ELR (cell line): ENCODE measurements around the gene SMAD7.

Experiments
- DNase-seq: peaks from one replicate; pipeline ENCODE4 v3.0.0-alpha.2; 2015; ENCODE audit warnings: low read depth

The SMAD7 gene

DNA sequence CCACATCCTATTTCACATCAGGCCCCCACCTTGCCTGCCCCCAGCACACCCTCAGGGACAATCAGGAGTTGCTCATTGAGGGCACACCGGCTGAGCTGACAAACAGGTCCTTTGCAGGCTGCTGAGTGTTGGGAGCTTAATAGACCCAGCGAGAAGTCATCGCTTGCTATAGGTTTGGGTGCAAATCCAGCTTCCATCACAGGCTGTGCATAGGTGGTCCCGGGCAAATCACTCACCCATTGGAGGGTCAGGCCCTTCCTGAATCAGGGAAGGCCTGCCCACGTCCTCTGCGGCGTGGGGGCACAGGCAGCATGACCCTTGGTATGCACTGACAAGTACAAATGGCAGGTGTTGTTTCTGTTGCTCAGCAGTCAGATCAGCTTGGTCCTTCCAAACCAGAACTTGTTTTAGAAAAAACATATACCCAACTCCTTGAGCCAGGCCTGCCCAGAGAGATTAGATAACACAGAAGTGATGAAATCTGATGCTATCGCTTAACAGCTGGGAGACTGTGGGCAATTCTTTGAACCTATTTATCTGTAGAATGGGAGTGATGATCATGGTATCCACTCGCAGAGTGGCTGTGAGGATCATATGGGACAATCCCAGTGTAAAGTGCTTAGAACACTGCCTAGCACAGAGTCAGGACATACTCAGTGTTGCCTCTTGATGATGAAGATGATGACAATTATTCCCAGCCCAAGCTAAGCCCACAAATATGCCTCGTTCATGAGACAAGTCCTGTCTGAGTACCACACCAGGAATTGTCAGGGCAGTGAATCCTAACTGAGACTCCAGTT, 34.9 kb downstream of the SMAD7 start:
- DNase-seq: no peak

DNA sequence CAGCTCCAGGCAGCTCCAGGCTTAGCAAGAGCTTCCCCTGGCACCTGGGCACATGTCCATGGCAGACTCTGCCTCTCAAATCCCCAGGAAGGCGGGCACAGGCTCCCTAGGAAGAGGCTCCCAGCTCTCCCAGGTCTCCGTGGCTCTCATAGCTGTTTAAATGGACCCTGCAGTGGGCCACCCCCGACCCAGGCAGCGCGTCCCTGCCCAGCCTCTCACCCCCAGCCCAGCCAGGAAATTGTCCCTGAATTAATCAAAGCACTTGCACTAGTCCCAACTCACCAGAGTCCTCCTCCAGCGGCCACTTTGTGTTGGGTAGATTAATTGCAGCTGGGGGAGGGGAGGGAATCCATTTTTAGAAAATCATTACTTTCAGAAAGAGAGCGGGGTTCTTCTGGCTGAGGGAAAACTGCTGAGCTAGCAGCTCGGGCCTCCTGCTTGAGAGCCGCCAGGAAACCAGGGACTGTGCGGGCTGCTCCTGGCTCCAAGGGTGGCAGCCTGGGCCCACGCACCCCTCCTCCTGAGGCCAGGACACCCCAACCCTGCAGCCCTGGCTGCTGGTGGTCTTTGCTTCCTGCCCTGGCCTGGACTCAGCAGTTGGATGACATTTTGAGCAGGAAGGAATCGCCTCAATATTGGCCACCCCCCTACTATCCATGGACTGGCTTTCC, 36.0 kb downstream of the SMAD7 start:
- DNase-seq: no peak

DNA sequence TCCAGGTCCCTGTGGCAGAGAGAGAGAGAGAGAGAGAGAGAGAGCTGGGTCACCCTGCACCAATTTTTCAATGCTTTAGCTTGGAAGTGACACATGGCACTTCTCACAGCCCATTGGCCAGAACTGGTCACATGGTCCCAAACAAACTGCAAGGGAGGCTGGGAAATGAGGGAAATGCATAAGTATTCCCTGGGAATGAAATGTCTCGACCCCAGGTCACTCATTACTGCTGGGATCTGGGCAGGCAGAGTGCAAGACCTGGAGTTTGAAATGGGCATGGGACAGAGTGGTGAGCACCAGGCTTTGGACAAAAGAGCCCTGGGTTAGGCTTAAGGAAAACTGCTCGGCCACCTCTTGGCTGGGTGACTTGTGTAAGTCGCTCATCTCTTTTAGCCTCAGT, 37.0 kb downstream of the SMAD7 start:
- DNase-seq: no peak

DNA sequence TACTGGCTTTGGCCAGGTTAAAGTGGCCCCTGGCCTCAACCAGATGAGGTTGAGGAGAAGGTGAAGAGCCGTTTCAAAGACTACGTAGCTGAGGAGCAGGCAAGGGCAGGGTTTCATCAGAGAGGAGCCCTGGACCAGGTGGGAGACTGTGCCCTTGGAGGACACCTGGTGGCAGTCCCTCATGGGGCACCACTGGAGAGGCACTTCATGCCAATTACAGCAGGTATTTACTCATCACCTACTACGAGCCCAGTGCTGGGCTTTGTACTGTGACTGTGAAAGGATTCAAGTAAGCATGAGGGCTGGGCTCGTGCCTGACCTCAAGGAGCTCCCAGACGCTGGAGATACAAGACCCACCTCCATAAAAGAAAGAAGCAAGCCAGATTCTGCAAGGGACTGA, 37.6 kb downstream of the SMAD7 start:
- no peak for DNase-seq

DNA sequence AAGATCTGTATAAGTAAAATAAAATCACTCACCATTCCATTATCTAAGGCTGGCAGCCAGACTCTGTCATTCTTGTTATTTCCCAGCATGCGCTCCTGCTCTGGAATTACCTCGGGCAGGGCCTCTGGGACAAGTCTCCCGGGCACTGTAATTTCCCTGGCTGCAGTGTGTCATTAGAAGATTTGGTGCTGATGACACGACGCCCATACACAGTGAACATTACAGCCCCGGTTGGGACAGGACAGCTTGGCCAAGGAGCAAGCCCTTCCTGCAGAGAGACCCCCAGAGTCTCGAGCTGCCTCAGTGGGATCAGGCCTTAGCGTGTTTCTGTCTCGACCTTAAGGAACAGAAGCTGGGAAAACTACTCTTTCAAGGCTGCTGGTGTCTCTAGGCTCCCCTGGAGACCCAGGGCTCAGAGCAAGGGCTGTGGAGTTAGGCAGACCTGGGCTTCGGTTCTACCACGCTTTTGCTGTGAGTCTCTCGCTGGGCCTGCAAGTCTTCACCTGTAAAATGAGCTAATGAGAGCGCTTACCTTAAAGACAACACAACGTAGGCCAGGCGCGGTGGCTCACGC, 39.7 kb downstream of the SMAD7 start:
- no peak for DNase-seq

DNA sequence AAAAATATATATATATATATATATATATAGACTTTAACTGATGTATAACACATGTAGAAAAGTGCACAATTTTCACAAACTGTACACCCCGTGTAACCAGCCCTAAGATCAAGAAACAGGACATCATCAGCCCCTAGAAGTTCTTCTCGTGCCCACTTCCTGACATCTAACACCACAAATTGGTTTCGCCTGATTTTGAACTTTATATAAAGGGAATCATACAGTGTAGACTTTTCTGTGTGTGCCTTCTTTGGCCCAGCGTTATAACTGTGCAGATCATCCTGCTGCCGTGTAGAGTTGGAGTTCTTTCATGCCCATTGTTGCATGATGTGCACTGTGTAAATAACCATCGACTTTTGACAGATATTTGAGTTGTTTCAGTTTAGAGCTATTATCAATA, 41.0 kb downstream of the SMAD7 start:
- no peak for DNase-seq

DNA sequence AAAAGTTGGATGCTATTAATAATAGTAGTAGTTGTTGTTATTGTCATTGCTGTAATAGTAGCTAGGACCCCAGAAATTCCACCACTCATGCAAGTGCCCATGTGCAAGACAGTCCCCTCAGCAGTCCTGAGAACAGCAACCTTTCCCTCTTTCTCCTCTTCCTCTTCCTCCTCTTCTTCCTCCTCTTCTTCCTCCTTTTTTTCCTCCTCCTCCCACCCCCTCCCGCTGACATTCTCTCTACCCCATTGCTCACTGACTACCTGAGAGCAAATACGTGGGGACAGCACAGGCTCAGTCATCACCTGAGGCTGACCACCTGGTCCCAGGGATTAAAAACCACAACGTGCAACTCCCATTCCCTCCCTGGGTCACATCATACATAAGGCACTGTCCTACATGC, 41.8 kb downstream of the SMAD7 start:
- no peak for DNase-seq

DNA sequence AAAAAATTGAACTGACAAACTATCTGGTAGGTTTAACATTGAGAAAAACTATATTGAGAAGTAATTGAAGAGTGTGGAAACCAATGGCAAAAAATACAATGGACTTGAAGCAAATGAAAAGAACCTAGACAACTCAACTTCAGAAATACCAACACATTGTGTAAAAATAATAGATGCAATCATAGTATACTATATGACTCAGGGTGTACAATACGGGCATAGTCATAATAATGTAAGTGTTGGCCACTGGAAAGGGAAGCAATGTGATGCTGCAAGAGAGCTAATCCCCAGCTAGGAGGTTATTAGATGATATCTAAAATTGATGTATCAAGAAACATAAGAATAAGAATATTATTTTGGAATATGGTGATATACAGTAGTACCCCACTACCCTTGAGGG, 45.3 kb downstream of the SMAD7 start:
- DNase-seq: peak; percentile 72

- no peak for DNase-seq
Observed at GRCh38 chr18:48904847-48905394, 45.8 kb downstream of the SMAD7 start.

DNA sequence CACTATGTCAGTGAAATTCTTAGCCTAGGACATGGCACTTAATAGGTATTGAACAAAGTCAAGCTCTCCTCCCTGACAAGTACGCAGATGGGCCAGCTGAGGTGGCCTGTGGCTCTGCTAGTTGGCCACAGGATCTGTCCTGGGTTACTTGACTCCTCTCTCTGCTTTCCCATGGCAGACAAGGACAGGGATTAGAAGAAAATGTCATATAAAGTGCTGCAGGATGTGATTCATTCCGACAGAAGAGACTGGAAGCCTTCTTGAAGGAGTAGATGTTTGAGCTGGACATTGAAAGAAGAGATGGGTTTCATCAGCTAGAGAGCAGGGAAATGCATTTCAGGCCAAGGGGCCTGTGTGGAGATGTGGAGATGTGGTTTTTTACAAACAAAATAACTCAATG, 46.7 kb downstream of the SMAD7 start:
- peak; percentile 46 for DNase-seq

DNA sequence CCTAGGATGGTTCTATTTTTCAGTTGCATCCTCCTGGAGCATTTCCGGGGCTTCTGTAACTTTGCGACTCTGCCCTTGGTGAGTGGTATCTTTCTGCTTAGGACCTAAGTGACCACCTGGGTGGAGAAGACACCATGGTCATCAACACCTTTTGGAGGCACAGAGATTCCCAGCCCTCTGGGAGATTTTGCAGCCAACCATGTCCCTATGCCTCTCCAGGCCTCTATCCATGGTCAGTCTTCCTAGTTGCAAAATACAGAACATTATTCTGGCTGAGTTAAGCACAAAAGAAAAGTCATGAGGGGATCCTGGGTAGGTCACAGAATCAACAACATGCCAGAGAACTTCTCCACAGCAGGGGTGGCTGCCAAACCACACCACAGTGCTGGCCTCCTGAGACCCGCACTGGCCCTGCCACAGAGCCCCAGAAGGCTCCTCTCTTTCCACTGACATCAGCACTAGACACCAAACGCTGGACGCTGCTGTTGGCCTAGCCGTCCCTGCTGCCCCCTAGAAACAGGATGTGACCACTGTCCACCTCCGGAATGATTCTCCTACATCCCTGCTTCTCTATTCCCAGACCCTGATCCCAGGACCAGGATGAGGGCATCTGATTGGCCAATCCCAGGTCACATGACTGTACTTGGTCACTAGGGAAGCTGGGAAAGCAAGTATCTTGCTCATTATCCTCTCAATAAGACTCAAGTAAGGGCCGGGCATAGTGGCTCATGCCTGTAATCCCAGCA, 47.7 kb downstream of the SMAD7 start:
- peak; percentile 17 for DNase-seq

DNA sequence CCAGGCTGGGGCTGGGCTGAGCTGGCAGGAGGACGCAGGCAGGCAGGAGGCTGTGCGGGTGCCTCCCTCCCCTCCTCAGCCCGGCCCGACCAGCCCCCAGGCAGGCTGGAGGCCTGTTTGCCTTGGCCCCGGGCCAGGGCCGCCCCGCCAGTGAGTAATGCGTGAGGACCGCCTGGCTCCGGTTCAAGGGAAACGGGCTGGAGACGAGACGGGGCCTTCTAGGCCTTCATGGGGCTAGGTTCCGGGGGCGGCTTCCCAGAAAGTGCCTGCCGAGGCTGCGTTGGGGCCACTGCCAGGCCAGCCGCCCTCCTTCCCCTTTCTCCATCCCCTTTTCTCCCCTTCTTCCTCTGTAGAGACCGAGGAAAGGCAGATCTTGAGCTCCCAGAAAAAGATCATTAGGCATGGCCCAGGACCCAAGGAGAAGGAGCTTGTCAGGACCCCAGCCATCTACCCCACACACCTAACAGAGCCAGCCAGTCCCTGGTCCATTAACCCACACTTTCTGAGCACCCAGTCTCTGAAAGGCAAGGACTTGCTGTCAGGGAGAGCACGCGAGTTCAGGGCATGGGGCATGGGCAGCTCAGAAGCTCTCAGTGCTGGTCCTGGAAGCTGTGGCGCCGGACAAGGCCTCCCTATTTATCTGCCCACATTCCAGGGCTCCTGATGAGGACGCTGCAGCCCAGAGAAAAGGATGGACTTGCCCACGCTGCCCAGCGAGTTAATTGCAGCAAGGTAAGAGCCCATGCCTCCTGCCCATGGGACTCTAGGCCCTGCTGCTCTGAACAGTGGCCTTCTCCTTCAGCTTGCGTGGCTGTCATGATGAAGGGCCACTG, 48.5 kb downstream of the SMAD7 start:
- peak; percentile 85 for DNase-seq

DNA sequence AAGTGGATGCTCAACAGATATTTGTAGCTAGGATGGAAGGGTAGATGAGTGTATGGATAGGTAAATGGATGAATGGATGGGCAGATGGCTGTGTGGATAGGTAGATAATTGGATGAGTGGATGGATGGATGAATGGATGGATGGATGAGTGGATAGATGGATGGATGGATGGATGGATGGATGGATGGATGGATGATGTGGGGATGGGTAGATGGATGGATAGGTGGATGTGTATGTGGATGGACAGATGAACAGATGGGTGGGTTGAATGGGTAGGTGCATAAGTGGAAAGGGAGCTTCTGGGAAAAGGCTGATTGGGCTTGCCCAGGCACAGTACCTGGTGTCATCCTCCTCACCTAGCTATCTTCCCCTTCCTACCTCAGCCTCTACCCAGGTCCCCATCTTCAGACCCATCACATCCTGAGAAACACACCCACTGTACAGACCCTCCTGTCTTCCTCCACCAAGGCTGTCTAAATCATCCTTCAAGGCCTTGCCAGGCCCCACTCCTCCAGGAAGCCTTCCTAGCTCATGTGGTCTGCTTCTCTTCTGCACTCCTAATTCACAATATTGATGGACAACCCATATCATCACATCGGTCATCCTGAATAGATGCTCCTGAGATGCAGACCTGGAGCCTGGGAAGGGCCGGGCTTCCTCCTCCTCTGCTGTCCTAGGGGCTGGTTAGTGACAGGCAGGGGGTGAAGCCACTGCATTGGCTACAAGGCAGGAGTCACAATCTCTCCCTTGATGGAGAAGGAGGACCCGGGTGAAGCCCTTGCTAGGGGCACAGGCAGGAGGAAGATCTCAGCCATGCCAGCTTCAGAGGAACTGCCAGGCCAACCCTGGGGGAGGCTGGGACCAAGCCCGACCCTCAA, 49.4 kb downstream of the SMAD7 start:
- no peak for DNase-seq

DNA sequence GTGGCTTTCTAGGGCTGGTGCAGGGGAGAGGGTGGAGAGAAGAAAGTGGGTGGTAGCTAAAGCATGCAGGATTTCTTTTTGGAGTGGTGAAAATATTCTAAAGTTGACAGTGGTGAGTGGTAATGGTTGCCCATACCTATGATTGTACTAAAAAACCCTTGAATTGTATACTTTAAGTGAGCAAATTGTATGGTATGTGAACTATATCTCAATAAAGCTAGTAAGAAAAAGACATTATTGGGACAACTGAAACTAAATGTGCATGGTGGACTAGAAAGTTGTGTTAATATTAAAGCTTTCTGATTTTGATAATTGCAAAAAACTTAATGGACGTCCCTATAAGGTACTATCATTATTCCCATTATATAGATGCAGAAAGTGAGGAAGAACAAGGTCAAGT, 50.3 kb downstream of the SMAD7 start:
- DNase-seq: no peak

DNA sequence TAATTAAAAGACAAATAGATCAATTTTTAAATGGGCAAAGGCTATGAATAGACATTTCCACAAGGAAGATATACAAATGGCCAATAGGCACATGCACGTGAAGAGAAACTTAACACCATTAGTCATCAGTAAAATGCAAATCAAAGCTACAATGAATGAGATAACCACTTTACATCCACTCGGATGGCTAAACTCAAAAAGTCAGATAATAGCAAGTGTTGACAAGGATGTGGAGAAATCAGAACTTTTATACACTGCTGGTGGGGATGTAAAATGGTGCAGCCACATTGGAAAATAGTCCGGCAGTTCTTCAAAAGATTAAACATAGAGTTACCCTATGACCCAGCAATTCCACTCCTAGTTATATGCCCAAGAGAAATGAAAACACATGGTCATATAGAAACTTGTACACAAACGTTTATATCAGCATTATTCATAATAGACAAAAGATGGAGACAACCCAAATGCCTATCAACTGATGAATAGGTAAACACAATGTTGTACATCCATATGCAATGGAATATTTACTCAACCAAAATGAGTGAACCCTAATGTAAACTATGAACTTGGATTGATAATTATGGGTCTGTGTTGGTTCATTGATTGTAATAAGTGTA, 51.1 kb downstream of the SMAD7 start:
- DNase-seq: peak; percentile 24

DNA sequence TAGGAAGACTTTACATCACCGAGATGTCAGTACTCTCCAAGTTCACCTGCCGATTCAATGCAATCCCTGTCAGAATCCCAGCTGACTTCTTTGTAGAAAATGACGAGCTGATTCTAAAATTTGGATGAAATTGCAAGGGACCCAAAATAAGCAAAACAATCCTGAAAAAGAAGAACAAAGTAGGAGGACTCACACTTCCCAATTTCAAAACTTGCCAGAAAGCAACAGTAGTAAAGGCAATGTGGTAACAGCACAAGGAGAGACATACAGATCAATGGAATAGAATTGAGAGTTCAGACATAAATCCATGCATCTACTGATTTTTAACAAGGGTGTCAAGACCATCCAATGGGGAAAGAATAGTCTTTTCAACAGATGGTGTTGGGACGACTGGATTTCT, 52.2 kb downstream of the SMAD7 start:
- no peak for DNase-seq

DNA sequence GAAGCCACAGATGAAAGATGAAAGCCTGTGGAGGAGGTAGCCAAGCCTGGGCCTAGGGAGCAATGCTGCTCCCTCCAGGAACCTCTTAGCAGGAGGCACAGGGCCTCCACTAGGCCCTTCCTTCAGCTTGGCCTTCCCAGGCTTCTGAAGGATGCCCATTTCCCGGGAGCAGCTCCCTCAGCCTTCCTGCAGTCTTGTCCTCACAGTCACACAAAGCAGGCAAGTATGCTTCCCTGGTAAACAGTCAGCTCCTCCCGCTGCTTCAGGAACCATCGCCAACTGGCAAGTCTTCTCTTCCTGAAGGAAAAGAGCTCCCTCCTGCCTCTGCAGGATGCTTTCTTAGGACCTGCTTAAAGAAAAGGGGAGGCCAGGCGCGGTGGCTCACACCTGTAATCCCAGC, 53.2 kb downstream of the SMAD7 start:
- no peak for DNase-seq

DNA sequence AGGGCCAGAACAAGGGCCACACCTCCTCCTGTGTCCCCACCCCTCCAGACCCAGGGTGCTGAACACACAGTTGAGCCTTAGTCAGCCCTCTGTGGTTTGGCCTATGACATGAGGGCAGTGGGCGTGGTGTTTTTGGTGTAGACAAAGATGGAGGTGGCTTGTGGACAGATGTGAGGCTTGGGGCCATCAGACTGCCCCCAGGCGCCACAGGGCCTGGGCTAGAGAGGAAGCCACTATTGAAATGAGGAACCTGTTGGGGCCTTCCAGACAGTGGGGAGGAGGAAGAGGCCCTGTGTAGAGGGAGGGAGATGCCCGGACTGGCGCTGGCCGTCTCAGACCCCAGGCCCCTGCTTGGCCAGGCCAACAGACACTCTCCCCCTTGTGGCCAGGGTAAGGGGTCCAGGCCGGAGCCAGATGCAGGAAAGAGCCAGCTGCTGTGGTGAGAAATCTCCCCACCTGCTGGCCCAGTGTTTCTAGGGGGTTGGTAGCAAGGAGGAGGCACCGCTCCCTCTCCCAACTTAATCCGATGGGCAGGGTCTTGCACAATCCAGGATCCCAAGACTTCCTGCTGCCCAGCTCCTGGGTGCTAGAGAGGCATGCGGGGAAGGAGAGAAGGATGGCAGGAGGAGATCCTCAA, 53.8 kb downstream of the SMAD7 start:
- peak; percentile 83 for DNase-seq

DNA sequence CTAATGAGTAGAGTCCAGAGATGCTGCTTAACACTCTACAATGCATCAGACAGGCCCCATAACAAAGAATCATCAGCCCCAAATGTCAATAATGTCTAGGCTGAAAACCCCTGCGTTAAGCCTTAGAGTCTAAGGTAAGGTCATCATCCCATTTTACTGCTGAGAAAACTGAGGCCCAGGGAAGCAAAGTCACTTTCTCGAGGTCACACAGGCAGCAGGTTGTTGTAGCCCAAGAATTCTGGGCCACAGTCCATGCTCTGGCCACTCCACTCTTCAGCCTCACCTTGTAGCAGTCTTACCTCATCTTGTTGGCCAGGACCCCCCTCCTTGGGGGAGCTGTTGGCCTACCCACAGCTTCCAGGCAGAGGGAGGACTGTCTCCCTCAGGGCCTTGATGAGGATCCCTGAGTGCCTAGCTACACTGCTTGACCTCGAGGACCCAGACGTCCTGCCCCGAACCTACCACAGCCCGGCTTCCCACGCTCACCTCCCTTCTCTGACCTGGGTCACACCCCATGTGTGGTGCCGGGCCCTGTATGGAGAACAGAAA, 54.4 kb downstream of the SMAD7 start:
- DNase-seq: no peak
